HepG2 (cell line): ENCODE measurements around the gene ADGRB2.

Source experiments
- BCL3 ChIP-seq: sonication (generic); formaldehyde crosslinking; IDR thresholded peaks from 2 replicates; pipeline ENCODE4 v1.5.1; 2020; ENCODE audit warnings: mild to moderate bottlenecking, missing genetic modification reagents, moderate library complexity
- GFI1 ChIP-seq: sonication (generic); formaldehyde crosslinking; IDR thresholded peaks from 2 replicates; pipeline ENCODE4 v1.5.0; 2020; ENCODE audit warnings: missing genetic modification reagents, mild to moderate bottlenecking, borderline replicate concordance
- HDAC2 ChIP-seq: sonication (generic); formaldehyde crosslinking; IDR thresholded peaks from 2 replicates; pipeline ENCODE4 v1.4.0; 2020; ENCODE audit warnings: missing genetic modification reagents
- MED1 ChIP-seq: sonication (generic); formaldehyde crosslinking; IDR thresholded peaks from 2 replicates; pipeline ENCODE4 v1.4.0; 2020; ENCODE audit warnings: missing genetic modification reagents
- MXD1 ChIP-seq: sonication (generic); formaldehyde crosslinking; IDR thresholded peaks from 2 replicates; pipeline ENCODE4 v1.4.0; 2020; ENCODE audit warnings: mild to moderate bottlenecking, missing genetic modification reagents
- ZNF12 ChIP-seq: sonication (generic); formaldehyde crosslinking; IDR thresholded peaks from 2 replicates; pipeline ENCODE4 v1.5.0; 2020; ENCODE audit warnings: missing genetic modification reagents
- ZNF766 ChIP-seq: sonication (generic); formaldehyde crosslinking; IDR thresholded peaks from 2 replicates; pipeline ENCODE4 v1.5.0; 2020; ENCODE audit warnings: missing genetic modification reagents, borderline replicate concordance

- TF ChIP-seq HDAC2 (no peak), MED1 (no peak), ZNF766 (CRISPR knock-in tag) (no peak), MXD1 (no peak), GFI1 (CRISPR knock-in tag) (no peak), BCL3 (CRISPR knock-in tag) (no peak), ZNF12 (CRISPR knock-in tag) (no peak)
Measured at GRCh38 chr1:31687601-31688000, 76.5 kb downstream of the ADGRB2 start.
